Astrocyte (in vitro differentiated cells and primary cell): ENCODE data around the gene HRCT1.

ENCODE experiments used
- CTCF ChIP-seq: IDR thresholded peaks from 2 replicates; pipeline ENCODE4 v1.5.1; 2011; ENCODE audit warnings: low read depth, mild to moderate bottlenecking, inconsistent platforms, low read length, moderate library complexity; ENCODE audit not compliant: insufficient read depth
- EZH2 ChIP-seq: IDR thresholded peaks from 2 replicates; pipeline ENCODE4 v1.6.1; 2012; ENCODE audit warnings: mild to moderate bottlenecking, low read length, inconsistent platforms; ENCODE audit not compliant: insufficient read depth

- TF ChIP-seq CTCF (no peak), EZH2 (no peak)
These were observed 23.4 kb downstream of the HRCT1 start for GRCh38 chr9:35929453-35929718.
